PC-3 (cell line): ENCODE results near the gene RANBP3L. TPM values are rescaled to one million over a fixed set of nuclear protein-coding genes. Genes with fewer than 3 reads are reported as not detected.

ENCODE experiments used
- ATAC-seq: fragments of 200-7000 bp; cut with Tn5 transposase; 2 replicates; pipeline ENCODE4 v1.9.1; 2020; ENCODE audit warnings: mild to moderate bottlenecking, moderate library complexity
- BruUV-seq: library from RNA; stranded (reverse); fragments of 400-500 nt; replicated peaks from 2 replicates; lab custom pipeline; 2021; lab: Mats Ljungman, UMichigan
- CTCF ChIA-PET: fragments of 300-600 bp; sonication (Branson Sonifier 250); formaldehyde crosslinking; loops from one replicate; lab custom pipeline; 2022; ENCODE audit warnings: antibody characterized with exemption; lab: Charles Lee
- POLR2A ChIA-PET: fragments of 300-600 bp; sonication (Branson Sonifier 250); formaldehyde crosslinking; loops from one replicate; lab custom pipeline; 2022; ENCODE audit warnings: antibody characterized with exemption; ENCODE audit not compliant: unreplicated experiment; lab: Charles Lee
- DNase-seq: peaks from one replicate; pipeline ENCODE4 v3.0.0-alpha.2; 2015
- H2AFZ ChIP-seq: fragments of 300-600 bp; sonication (generic); 2 replicates; pipeline ENCODE4 v1.6.0; 2016; ENCODE audit warnings: antibody characterized with exemption, low read length
- H3F3A ChIP-seq: fragments of 300-600 bp; sonication (generic); one replicate; pipeline ENCODE4 v1.6.0; 2017; ENCODE audit warnings: antibody characterized with exemption, low read length, control low read depth, mild to moderate bottlenecking; ENCODE audit not compliant: unreplicated experiment
- H3K27ac ChIP-seq: fragments of 300-600 bp; sonication (generic); 2 replicates; pipeline ENCODE4 v1.5.1; 2016; ENCODE audit warnings: mild to moderate bottlenecking, low read length
- H3K27me3 ChIP-seq: fragments of 300-600 bp; sonication (generic); 2 replicates; pipeline ENCODE4 v1.6.1; 2016; ENCODE audit warnings: low read length, mixed read lengths
- H3K36me3 ChIP-seq: fragments of 300-600 bp; sonication (generic); 2 replicates; pipeline ENCODE4 v1.6.1; 2016; ENCODE audit warnings: low read depth, mixed run types, low read length, mixed read lengths
- H3K4me1 ChIP-seq: fragments of 300-600 bp; sonication (generic); 2 replicates; pipeline ENCODE4 v1.5.1; 2016; ENCODE audit warnings: low read length; ENCODE audit not compliant: insufficient read depth
- H3K4me2 ChIP-seq: fragments of 300-600 bp; sonication (generic); 2 replicates; pipeline ENCODE4 v1.6.0; 2016; ENCODE audit warnings: low read length
- H3K4me3 ChIP-seq: fragments of 300-600 bp; sonication (generic); 2 replicates; pipeline ENCODE4 v1.5.1; 2016; ENCODE audit warnings: mild to moderate bottlenecking, low read length, mixed read lengths
- H3K79me2 ChIP-seq: fragments of 300-600 bp; sonication (generic); 2 replicates; pipeline ENCODE4 v1.6.1; 2017; ENCODE audit warnings: low read length, mixed read lengths
- H3K9ac ChIP-seq: fragments of 300-600 bp; sonication (generic); 2 replicates; pipeline ENCODE4 v1.6.0; 2016; ENCODE audit warnings: mild to moderate bottlenecking, low read length
- H3K9me2 ChIP-seq: fragments of 300-600 bp; sonication (generic); replicated peaks from 2 replicates; pipeline ENCODE4 v1.6.1; 2016; ENCODE audit warnings: mixed run types, low read length, mixed read lengths
- H3K9me3 ChIP-seq: fragments of 300-600 bp; sonication (generic); 2 replicates; pipeline ENCODE4 v1.6.1; 2016; ENCODE audit warnings: low read length, mixed read lengths
- H4K20me1 ChIP-seq: fragments of 300-600 bp; sonication (generic); 2 replicates; pipeline ENCODE4 v1.6.1; 2016; ENCODE audit warnings: low read length, mixed read lengths
- EZH2 ChIP-seq: fragments of 300-600 bp; sonication (generic); IDR thresholded peaks from one replicate; pipeline ENCODE4 v1.6.1; 2017; ENCODE audit warnings: antibody characterized with exemption, mild to moderate bottlenecking, low read length; ENCODE audit not compliant: unreplicated experiment
- EZH2phosphoT487 ChIP-seq: fragments of 300-600 bp; sonication (generic); IDR thresholded peaks from 2 replicates; pipeline ENCODE4 v1.6.1; 2018; ENCODE audit warnings: mild to moderate bottlenecking, antibody characterized with exemption, low read length, borderline replicate concordance
- intact Hi-C: fragments of 100-400 bp; cut with micrococcal nuclease; formaldehyde crosslinking; loops from 2 replicates; pipeline ENCODE4 v1.9.0; 2023
- total RNA-seq: library from RNA; depleted of rRNA; stranded (reverse); fragments of >200 nt; gene quantifications from 2 replicates; pipeline ENCODE4 v1.2.3, GENCODE V29; 2014
- TF ChIP-seq, protein P1 (sequence below): fragments of 300-600 bp; sonication (generic); conservative IDR thresholded peaks from 2 replicates; pipeline ENCODE4 v1.5.1; 2017; ENCODE audit warnings: antibody characterized with exemption, low read depth, mild to moderate bottlenecking, low read length

RANBP3L gene
- total RNA-seq, 1 experiment from 2014 or later, result not detected

DNA sequence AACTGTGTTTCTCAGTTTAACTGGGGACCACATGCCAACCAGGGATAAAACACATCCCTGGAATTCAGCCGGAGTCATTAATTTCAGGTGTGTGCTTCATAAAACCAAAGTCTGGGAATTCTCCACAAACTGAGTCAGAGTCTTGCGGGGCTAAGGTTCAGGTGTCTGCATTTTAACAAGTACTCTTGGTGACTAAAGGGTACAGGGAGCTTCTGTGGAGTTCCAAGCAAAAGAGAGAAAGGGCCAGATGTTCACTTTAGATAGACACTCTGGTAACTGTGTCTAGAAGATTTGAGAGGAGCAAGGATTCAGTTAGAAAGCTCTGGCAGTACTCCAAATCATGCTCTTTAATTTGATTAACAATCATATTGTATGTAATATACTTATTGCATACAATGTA, 64.0 kb downstream of the RANBP3L start:
- H3K9me2 ChIP-seq, result no peaks in the 10 kb centered on the region
- 0 out of 2 replicates have a peak overlapping the region, but pooled peaks have one; percentile 2 for H2AFZ ChIP-seq
- no peaks in the 10 kb centered on the region for H3F3A ChIP-seq
- no peaks in the 10 kb centered on the region for H3K36me3 ChIP-seq
- no peak overlapping the region; the same call in 1 of the 2 replicates for H3K27ac ChIP-seq
- no peaks in the 10 kb centered on the region for H4K20me1 ChIP-seq
- no TSS peak for BruUV-seq
- peak overlapping the region; percentile 17; the same call in 1 of the 2 replicates for H3K4me3 ChIP-seq
- DNase-seq (peak; percentile 81), ATAC-seq (no peak)
- no peak overlapping the region for H3K9ac ChIP-seq
- H3K27me3 ChIP-seq, result no peaks in the 10 kb centered on the region
- TF ChIP-seq, protein P1, sequence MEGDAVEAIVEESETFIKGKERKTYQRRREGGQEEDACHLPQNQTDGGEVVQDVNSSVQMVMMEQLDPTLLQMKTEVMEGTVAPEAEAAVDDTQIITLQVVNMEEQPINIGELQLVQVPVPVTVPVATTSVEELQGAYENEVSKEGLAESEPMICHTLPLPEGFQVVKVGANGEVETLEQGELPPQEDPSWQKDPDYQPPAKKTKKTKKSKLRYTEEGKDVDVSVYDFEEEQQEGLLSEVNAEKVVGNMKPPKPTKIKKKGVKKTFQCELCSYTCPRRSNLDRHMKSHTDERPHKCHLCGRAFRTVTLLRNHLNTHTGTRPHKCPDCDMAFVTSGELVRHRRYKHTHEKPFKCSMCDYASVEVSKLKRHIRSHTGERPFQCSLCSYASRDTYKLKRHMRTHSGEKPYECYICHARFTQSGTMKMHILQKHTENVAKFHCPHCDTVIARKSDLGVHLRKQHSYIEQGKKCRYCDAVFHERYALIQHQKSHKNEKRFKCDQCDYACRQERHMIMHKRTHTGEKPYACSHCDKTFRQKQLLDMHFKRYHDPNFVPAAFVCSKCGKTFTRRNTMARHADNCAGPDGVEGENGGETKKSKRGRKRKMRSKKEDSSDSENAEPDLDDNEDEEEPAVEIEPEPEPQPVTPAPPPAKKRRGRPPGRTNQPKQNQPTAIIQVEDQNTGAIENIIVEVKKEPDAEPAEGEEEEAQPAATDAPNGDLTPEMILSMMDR, result no peak
- no peak for TF ChIP-seq EZH2phosphoT487
- no peak for TF ChIP-seq EZH2
- H3K79me2 ChIP-seq, result peaks cover 70% of the 10 kb centered on the region
- peaks cover 38% of the 10 kb centered on the region for H3K4me1 ChIP-seq
- CTCF ChIA-PET, result no interaction called here
- POLR2A ChIA-PET, result interaction anchor here (0.5 kb wide), 1 partner anchor 35 kb away, joined by 6 read pairs; no protein-coding TSS in a partner anchor
- H3K9me3 ChIP-seq, result no peaks in the 10 kb centered on the region
- intact Hi-C loops, result no loop called here
- H3K4me2 ChIP-seq, result peak overlapping the region; percentile 89

DNA sequence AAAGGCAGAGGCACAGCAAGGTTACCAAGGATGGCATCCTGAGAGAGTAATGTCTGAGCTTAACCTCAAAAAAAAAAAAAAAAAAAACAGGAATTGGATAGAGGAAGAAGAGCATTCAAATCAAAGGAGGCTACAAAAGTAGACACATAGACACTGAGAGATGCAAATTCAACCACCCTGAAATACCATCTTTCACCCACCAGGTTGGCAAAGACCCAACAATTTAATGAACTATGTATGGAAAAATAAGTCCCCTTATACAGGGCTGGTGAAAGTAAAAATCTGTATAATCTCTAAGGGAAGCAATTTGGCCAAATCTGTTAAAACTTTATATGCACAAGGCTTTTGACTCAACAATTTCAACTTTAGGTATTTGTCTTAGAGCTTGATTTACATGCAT, 64.9 kb downstream of the RANBP3L start:
- TF ChIP-seq, protein P1, result no peak
- TF ChIP-seq EZH2 (no peak), EZH2phosphoT487 (no peak)
- H3K9ac ChIP-seq, result no peak overlapping the region
- BruUV-seq, result no TSS peak
- POLR2A ChIA-PET, result no interaction called here
- H2AFZ ChIP-seq, result no peak overlapping the region
- H3K4me1 ChIP-seq, result peaks cover 32% of the 10 kb centered on the region
- no peaks in the 10 kb centered on the region for H3K27me3 ChIP-seq
- peaks cover 75% of the 10 kb centered on the region for H3K79me2 ChIP-seq
- CTCF ChIA-PET, result no interaction called here
- H3K4me3 ChIP-seq, result no peak overlapping the region
- intact Hi-C loops, result no loop called here
- DNase-seq (no peak), ATAC-seq (no peak)
- H3K27ac ChIP-seq, result no peak overlapping the region
- no peaks in the 10 kb centered on the region for H4K20me1 ChIP-seq
- H3K9me3 ChIP-seq, result no peaks in the 10 kb centered on the region
- no peaks in the 10 kb centered on the region for H3K9me2 ChIP-seq
- no peaks in the 10 kb centered on the region for H3F3A ChIP-seq
- no peaks in the 10 kb centered on the region for H3K36me3 ChIP-seq
- no peak overlapping the region for H3K4me2 ChIP-seq

DNA sequence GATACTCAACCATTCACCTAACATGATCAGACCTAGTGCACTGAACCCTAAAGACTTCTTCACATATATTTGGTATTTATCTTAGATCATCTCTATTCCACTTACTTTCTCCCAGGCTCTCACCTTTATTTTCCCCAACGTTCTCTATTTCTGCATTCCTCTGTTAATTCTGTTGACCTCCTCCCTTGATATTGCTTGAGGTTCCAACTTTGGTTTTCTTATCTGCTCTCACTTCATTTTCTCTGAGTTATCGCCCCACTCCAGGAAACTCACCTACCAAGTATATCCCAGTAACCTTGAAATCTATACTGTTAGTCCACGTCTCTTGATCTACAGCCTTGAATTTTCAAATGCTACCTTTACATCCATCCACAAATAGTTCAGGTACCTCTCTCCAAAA, 69.2 kb downstream of the RANBP3L start:
- no peak overlapping the region for H3K4me2 ChIP-seq
- H4K20me1 ChIP-seq, result no peaks in the 10 kb centered on the region
- H3K79me2 ChIP-seq, result peaks cover 60% of the 10 kb centered on the region
- no peaks in the 10 kb centered on the region for H3K36me3 ChIP-seq
- CTCF ChIA-PET, result no interaction called here
- peaks cover 12% of the 10 kb centered on the region for H3K4me1 ChIP-seq
- no peak overlapping the region for H2AFZ ChIP-seq
- H3K27ac ChIP-seq, result no peak overlapping the region
- no peak for DNase-seq
- H3K4me3 ChIP-seq, result no peak overlapping the region
- H3F3A ChIP-seq, result no peaks in the 10 kb centered on the region
- BruUV-seq, result no TSS peak
- H3K9me2 ChIP-seq, result no peaks in the 10 kb centered on the region
- ATAC-seq, result no peak
- no peak overlapping the region for H3K9ac ChIP-seq
- TF ChIP-seq, protein P1, result no peak
- no peak for TF ChIP-seq EZH2phosphoT487
- intact Hi-C loops, result no loop called here
- no peaks in the 10 kb centered on the region for H3K27me3 ChIP-seq
- POLR2A ChIA-PET, result no interaction called here
- H3K9me3 ChIP-seq, result no peaks in the 10 kb centered on the region
